Testis (tissue), 3 donors: Measurements from ENCODE around the gene ACSL6. TPM values are rescaled to one million over a fixed set of nuclear protein-coding genes. Genes with fewer than 3 reads are reported as not detected.

Experiments
- DNase-seq: peaks from one replicate; pipeline ENCODE4 v3.0.0-alpha.2; 2019
- H3K27ac ChIP-seq, 2 donors: fragments of 200-600 bp; sonication (generic); one replicate each; pipeline ENCODE4 v1.5.1; 2019
- H3K27me3 ChIP-seq: fragments of 200-600 bp; sonication (generic); one replicate; pipeline ENCODE4 v1.5.1; 2019
- H3K36me3 ChIP-seq: fragments of 200-600 bp; sonication (generic); one replicate; pipeline ENCODE4 v1.5.1; 2017; ENCODE audit warnings: low read depth; ENCODE audit errors: missing control alignments
- H3K4me1 ChIP-seq: fragments of 200-600 bp; sonication (generic); one replicate; pipeline ENCODE4 v1.5.1; 2019
- H3K4me3 ChIP-seq, 2 donors: fragments of 200-600 bp; sonication (generic); one replicate each; pipeline ENCODE4 v1.5.1; 2017 to 2019
- H3K9me3 ChIP-seq: fragments of 200-600 bp; sonication (generic); one replicate; pipeline ENCODE4 v1.5.1; 2017
- CTCF ChIP-seq, 3 experiments: fragments of 450-650 bp in 2 of 3; fragments of 200-600 bp in 1 of 3; sonication (generic) in 1 of 3; IDR thresholded peaks; one replicate each; pipeline ENCODE4 v1.5.1; 2016 to 2019; ENCODE audit warnings: antibody characterized with exemption in 3 of 3, mild to moderate bottlenecking in 2 of 3, moderate library complexity in 1 of 3
- POLR2A ChIP-seq: fragments of 450-650 bp; IDR thresholded peaks from one replicate; pipeline ENCODE4 v1.6.1; 2017; ENCODE audit warnings: antibody characterized with exemption, mild to moderate bottlenecking, moderate library complexity
- WGBS, 2 donors: methylation state at CpG; one replicate each; pipeline ENCODE4 v1.1.5; 2018; 5-methylcytosine and 5-hydroxymethylcytosine counted together
- intact Hi-C: fragments of 100-400 bp; cut with DNase I; formaldehyde crosslinking; loops from one replicate; pipeline ENCODE4 v1.15.1; 2023; ENCODE audit warnings: low total_unique reads
- polyA plus RNA-seq: library from polyadenylated mRNA; stranded (reverse); fragments of 350-450 nt; fragmentation: Illumina TruSeq; extraction: RNeasy Lipid Tissue Mini Kit (QIAGEN cat#74804); gene quantifications from one replicate; pipeline ENCODE4 v1.2.3, GENCODE V29; 2014; ENCODE audit warnings: low read depth, low replicate concordance; ENCODE audit not compliant: insufficient read depth
- total RNA-seq, 2 donors: library from RNA; depleted of rRNA; stranded (reverse); fragments of >200 nt; gene quantifications; one replicate each; pipeline ENCODE4 v1.2.3, GENCODE V29; 2016

ACSL6 gene
- total and polyA plus RNA-seq, 3 donors from 2014 or later = 38.5 to 98.7 (median 44.9) TPM

GRCh38 chr5:131987251-131987650 is 24.2 kb downstream of the ACSL6 start:
- intact Hi-C loops = no loop called here
- no peak for TF ChIP-seq CTCF (IDR thresholded peaks at IDR 0.05)
- TF ChIP-seq POLR2A = no peak
- Histone ChIP-seq H3K9me3 (no peaks in the 10 kb centered on the region), H3K27me3 (no peaks in the 10 kb centered on the region), H3K36me3 (no peaks in the 10 kb centered on the region), H3K4me3 (no peak overlapping the region), H3K27ac (no peak overlapping the region), H3K4me1 (peaks cover 9% of the 10 kb centered on the region)
- WGBS, 2 donors = 74 to 85% methylated on average over 3 of the region's 3 CpGs
- no peak for DNase-seq

GRCh38 chr5:131986161-131986912 is 25.1 kb downstream of the ACSL6 start:
- Histone ChIP-seq H3K4me1 (peaks cover 9% of the 10 kb centered on the region), H3K9me3 (no peaks in the 10 kb centered on the region), H3K27ac (no peak overlapping the region), H3K4me3 (no peak overlapping the region), H3K36me3 (no peaks in the 10 kb centered on the region), H3K27me3 (no peaks in the 10 kb centered on the region)
- DNase-seq = no peak
- TF ChIP-seq POLR2A (no peak), CTCF (IDR thresholded peaks at IDR 0.05) (no peak)
- 88 to 94% methylated on average over 8 of the region's 8 CpGs for whole genome bisulfite sequencing, 2 donors
- intact Hi-C loops = no loop called here

- no peak for DNase-seq
- Histone ChIP-seq H3K9me3 (no peaks in the 10 kb centered on the region), H3K4me3 (no peak overlapping the region), H3K4me1 (peaks cover 9% of the 10 kb centered on the region), H3K27me3 (no peaks in the 10 kb centered on the region), H3K36me3 (no peaks in the 10 kb centered on the region), H3K27ac (no peak overlapping the region)
- intact Hi-C loops = no loop called here
- 95 to 98% methylated on average over 5 to 8 of the region's 8 CpGs for WGBS, 2 donors
- TF ChIP-seq POLR2A = no peak
- TF ChIP-seq CTCF (IDR thresholded peaks at IDR 0.05) = no peak
Measured at GRCh38 chr5:131984956-131985665, 26.3 kb downstream of the ACSL6 start.

GRCh38 chr5:131983244-131983771 is 28.1 kb downstream of the ACSL6 start:
- Histone ChIP-seq H3K4me1 (peaks cover 9% of the 10 kb centered on the region), H3K27me3 (no peaks in the 10 kb centered on the region), H3K27ac (peak overlapping the region in 1 of 2 donors; percentile 14), H3K9me3 (no peaks in the 10 kb centered on the region), H3K36me3 (no peaks in the 10 kb centered on the region), H3K4me3 (no peak overlapping the region)
- intact Hi-C loops = no loop called here
- 31 to 52% methylated on average over 2 of the region's 2 CpGs for WGBS, 2 donors
- no peak for DNase-seq
- TF ChIP-seq POLR2A (no peak), CTCF (IDR thresholded peaks at IDR 0.05) (no peak)
